Measurements from ENCODE around the gene AP3B1.

Gene AP3B1

DNA sequence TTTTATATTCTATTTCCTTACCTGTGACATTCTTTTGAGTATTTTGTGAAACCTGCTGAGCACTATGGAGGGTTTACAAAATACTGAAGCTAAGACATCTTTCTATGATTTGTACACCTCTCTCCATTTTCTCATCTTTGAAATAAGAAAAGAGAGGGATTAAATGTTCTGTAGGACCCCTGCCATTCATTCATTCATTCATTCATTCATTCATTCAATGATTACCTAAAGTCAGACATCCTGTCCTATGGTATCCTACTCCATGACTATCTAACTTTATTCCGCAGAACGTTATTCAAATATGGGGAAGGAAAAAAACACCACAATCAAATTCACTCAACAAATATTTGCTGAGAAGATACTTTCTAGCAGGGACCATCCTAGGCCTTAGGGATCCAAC, 51.4 kb downstream of the AP3B1 start:
- TF ChIP-seq CTCF (conservative IDR thresholded peaks at IDR 0.05), result no peak
- no peak overlapping the region for H3K27ac ChIP-seq

DNA sequence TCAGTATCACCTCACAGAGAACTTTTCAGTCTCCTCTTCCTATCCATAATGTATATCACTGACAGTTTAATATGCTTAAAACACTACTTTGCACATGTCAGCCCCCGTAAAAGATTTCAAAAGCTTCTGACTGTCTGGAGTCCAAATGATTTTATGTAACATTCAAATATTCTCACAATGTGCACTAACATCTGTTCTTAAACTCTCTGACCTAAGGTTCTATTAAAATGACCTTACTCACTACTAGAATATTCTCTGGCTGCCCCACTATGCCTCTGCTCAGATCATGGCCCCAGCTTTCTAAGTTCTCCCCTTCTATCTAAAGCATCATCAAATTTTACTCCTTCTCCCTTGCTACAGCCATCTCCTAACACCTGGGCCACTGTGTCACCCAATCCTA, 52.5 kb downstream of the AP3B1 start:
- TF ChIP-seq CTCF (conservative IDR thresholded peaks at IDR 0.05), result no peak
- no peak overlapping the region for H3K27ac ChIP-seq

GRCh38 chr5:78237911-78238310, 56.6 kb downstream of the AP3B1 start:
- H3K27ac ChIP-seq, result no peak overlapping the region
- TF ChIP-seq CTCF (conservative IDR thresholded peaks at IDR 0.05), result no peak

DNA sequence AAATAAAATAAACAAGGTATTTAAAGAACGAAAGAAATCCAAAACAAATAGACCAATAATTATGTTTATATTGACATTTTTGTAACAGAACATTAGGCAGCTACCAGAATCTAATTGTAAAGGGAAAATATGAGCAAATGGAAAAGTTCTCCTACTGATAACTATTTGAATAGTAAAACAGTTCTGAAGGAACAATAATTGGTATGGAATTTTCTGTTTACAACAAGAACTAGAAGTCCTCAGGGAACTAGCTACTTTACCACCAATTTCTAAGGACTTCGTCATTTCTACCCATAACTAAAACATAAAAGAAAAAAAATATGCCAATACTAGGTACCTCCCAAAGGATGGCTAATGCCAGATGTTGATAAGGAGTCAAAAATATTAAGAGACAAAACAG, 58.5 kb downstream of the AP3B1 start:
- no peak overlapping the region for H3K27ac ChIP-seq
- TF ChIP-seq CTCF (conservative IDR thresholded peaks at IDR 0.05), result no peak

GRCh38 chr5:78235289-78235688, 59.2 kb downstream of the AP3B1 start:
- TF ChIP-seq CTCF (conservative IDR thresholded peaks at IDR 0.05), result no peak
- no peak overlapping the region for H3K27ac ChIP-seq

- TF ChIP-seq CTCF (conservative IDR thresholded peaks at IDR 0.05), result no peak
- no peak overlapping the region for H3K27ac ChIP-seq
Measured at GRCh38 chr5:78234804-78235203, 59.7 kb downstream of the AP3B1 start.

- TF ChIP-seq CTCF (conservative IDR thresholded peaks at IDR 0.05), result no peak
- no peak overlapping the region for H3K27ac ChIP-seq
Measured at GRCh38 chr5:78232163-78232562, 62.3 kb downstream of the AP3B1 start.

GRCh38 chr5:78224358-78224757, 70.1 kb downstream of the AP3B1 start:
- no peak overlapping the region for H3K27ac ChIP-seq
- no peak for TF ChIP-seq CTCF (conservative IDR thresholded peaks at IDR 0.05)
